HG03469 (cell line): ENCODE results near the gene SMIM34.
"Not testable (repeated sequence)": the region's sequence is repeated elsewhere in the genome, so short reads cannot be mapped to it uniquely, and the experiment has no call there.

ENCODE experiments used
- ATAC-seq: cut with Tn5 transposase; IDR thresholded peaks from one replicate; pipeline ENCODE4 v1.9.1; 2021; ENCODE audit warnings: mild to moderate bottlenecking, moderate library complexity, moderate number of reproducible peaks; ENCODE audit not compliant: unreplicated experiment

SMIM34 gene, protein sequence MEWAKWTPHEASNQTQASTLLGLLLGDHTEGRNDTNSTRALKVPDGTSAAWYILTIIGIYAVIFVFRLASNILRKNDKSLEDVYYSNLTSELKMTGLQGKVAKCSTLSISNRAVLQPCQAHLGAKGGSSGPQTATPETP

DNA sequence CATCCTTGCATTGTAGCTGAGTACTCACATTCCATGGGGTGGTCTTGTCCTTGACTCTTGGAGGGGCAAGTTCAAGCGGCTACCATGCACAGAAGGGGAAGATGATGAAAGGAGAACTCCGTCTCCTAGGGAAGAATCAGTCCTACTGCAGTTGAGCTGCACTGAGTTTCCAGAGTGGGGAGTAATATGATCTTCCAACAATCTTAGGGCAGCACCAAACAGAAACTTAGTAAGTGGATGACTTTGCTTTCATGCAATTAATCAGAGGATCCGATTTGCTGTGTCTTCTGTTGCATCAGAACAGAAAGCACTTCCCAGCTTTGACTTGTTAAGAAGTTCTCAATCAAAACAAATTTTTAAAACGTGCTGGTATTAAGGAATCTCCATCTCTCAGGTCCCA, at the start of gene SMIM34:
TSS of gene SMIM34 (minus strand) at position 147 of the 400 bp plus-strand sequence. CDS start at position 35, 112 bp downstream.
- ATAC-seq: not testable (repeated sequence)

DNA sequence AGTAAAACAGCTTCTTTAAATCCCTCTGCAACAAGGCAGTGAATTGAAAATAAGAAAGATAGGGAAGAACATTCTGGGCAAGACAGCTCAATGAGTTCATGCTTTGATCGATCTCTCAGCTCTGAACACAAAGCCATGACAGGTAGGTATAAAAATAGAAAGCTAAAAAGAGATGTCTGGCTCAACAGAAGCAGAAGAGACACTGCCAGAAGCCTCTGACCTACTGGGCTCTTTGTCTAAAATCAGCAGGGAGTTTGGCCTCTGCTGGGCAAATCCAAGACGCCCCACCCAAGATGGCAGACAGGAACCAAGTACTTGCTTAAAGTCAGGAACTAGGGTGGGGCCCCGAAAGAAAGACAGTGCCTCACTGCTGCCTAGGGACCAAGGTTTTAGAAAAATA, 43.6 kb upstream of the SMIM34 start:
- ATAC-seq: not testable (repeated sequence)

DNA sequence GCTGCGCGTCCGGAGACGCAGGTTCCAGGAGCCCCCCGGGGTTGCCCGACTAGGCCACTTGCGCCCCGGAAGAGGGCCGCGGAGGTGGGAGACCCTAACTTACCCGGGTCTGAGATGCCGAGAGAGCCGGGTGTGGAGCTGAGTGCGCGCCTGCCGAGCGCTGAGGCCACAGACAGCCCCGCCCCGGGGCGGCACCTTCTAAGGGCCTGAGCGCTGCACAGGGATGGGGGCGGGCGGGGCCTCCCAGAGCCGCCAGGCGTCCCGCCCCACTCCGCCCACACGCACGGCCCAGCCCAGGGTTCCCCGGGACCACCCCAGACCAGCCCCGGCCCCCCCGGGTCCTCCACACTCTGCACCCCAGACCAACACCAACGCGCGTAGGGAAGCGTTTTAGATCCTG, 35.7 kb upstream of the SMIM34 start:
- not testable (repeated sequence) for ATAC-seq

DNA sequence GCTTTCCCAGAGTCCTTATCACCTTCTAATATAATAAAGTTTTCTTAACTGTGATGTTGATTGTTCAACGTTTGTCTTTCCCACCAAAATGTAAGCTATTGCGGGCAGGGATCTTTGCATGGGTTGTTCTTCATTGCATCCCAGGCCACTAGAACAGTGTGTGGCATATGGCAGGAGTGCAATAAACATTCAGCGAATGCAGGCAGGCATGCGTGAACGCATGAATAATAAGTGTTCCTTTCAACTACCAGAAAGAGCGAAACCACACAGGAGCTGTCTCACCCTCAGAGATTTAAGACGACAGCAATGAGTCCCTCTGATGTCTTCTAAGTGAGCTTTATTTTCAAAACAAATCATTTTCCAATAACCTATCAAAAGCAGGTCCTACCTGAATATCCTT, 34.5 kb upstream of the SMIM34 start:
- not testable (repeated sequence) for ATAC-seq

DNA sequence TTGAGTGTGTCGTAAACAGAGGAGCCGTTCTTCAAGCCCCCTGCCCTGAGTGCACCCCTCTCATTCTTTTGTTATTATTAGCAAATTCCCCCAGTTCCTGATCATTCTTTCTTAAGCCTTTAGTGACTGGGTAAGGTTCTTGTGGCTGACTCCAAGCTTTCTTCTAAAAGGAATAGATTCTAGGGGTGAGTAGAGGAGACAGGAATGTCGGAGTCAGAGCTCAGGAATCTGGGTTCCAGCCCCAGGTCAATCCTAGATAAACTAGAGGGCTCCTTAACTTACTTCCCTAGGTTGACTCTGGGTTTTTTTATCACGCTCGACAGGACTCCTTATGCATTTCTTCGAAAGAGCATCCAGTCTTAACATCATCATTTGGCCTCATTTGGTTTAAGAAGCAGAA, 32.4 kb upstream of the SMIM34 start:
- not testable (repeated sequence) for ATAC-seq

DNA sequence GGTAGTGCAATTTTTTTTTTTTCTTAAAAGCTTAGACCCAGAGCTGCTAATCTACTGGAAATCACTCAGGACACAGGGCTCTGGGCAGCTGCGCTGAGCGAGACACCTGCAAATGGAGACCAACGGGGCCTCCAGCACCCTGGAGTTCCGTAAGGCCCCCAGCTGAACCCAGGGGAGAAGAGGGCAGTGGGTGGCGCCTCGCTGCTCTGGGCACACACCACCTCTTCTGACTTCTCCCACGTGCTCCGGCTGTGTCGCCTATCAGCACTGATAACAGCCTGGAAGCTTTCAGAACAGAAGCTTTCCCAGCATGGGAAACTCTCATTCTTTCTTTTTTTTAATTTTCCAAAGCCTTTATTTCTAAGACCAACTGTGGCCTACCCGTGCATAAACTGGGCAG, 31.9 kb upstream of the SMIM34 start:
- ATAC-seq: not testable (repeated sequence)

DNA sequence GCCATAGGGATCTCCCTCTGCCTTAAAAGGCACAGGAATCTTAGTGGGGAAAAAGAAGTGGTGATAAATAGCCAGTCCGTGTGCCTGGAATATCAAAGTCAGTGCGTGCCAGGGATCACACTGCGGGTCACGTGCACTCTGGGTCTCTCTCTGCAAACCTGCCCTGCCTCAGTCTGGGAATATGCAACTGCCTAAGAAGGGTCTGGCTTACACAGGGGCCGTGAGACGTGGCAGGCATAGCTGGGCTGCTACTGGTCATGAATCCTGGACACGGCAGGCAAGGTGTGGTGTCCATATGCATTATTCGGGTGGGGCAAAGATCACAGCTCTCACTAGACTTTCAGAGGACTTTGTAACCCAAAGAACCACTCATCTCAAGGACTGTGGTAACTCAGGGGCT, 23.3 kb upstream of the SMIM34 start:
- not testable (repeated sequence) for ATAC-seq

DNA sequence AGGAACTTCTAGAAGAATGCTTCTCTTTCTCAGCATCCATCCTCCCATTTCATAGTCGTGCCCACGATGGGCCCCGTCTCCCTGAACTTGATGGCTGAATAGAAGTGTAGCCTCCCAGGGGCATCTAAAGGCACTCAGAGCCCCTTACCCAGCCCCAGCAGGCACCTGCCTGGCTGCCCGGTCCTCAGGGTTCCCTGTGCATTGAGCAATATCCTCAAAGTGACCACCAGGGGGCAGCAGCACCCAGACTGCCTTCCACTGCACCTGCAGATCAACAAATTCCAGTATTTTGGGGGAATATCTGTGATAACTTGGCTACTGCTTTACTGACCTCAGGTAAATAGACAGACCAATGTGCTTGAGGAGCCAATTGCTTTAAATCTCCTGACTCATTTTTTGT, 19.7 kb upstream of the SMIM34 start:
- not testable (repeated sequence) for ATAC-seq

DNA sequence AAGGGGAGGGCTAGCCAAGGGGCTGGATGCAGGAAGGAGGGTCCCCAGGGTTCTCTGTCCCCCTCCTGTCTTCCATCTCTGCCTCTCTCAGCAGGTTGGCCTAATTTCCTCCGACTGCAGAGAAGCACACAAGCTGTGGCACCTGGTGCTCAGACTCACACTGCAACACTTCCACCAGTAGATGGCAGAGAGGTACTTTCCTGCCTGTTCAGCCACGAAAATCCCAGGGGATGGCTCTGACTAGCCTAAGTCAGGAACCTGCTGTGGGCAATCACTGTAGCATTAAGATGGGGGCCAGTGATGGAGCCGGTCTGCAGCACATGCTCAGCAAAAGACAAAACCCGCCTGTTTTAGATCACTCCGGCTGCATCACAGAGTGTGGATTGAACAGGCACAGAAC, 6.0 kb upstream of the SMIM34 start:
- ATAC-seq: not testable (repeated sequence)

DNA sequence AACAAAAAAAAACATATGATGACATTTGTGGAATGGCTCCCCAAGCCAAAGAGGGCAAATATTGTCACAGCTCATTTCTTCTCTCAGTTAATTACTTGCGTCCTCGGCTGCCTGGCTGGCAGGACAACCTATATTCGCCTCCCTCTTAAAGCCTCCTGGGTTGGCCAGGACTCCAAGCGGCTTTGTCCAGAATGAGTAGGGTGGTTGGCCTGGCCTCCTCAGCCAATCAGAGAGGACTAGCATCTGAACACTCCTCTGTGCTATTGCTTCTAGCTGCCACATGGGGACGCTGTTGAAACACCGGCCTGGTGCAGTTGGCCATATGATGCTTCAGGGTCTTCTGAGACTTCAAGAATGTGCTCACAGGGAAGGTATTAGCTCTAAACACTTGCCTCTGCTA, 4.7 kb upstream of the SMIM34 start:
- ATAC-seq: not testable (repeated sequence)

DNA sequence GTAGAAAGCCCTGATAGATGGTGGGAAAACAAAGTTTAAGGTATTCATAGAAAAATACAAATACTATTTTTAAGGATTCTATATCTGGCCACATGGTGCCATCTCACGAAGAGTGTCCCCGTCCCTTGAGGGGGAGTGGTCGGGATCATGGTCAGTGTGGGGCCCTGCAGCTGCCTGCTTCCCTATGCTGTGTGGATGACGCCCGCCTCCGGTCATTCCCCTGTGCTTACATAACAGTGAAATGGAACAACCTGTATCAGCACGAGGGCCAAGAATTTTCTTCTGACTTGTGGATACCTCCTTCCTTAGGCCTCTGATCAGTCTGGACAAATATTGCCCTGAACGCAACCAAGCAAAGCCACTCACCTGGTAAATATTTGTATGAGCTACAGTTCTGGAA, 3.6 kb upstream of the SMIM34 start:
- ATAC-seq: not testable (repeated sequence)

DNA sequence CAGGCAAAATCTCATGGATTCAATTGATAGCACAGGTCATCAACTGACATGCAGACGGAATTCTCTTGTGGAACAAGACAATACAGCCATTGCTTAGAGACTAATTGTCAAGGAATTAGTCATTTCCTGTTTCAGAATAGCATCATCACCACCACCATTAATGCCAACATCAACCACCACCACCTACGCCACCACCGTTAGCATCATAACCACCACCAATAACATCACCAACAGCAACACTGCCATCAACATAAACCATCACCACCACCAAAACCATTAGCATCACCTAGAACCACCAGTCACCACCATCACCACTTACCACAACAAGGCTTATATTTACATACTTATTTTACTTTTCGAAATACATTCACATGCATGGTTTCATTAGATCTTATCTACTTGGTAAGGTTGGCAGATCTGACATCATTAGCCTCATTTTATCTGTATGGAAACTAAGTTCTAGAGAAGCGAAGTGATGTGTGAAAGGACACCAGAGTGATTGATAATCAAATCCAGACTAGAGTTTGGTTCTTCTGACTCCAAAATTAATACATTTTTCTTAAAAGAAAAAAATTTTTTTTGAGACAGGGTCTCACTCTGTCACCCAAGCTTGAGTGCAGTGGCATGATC, 6.2 kb downstream of the SMIM34 start:
- ATAC-seq: not testable (repeated sequence)

DNA sequence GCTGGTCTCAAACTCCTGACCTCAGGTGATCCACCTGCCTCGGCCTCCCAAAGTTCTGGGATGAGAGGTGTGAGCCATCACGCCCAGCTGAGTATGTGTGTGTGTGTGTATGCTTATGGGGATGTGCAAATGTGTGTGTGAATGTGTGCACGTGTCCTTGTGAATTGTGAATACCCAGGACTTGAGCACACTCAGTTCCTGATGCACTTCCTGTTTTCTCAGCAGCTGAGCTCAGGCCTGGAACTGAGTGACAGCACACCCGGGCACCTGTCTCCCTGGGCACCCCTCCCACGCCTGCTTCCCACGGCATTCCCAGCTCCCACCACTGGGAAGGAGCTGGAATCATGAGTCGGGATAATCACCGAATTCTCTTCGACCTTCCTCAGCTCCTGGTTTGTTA, 16.5 kb downstream of the SMIM34 start:
- not testable (repeated sequence) for ATAC-seq

DNA sequence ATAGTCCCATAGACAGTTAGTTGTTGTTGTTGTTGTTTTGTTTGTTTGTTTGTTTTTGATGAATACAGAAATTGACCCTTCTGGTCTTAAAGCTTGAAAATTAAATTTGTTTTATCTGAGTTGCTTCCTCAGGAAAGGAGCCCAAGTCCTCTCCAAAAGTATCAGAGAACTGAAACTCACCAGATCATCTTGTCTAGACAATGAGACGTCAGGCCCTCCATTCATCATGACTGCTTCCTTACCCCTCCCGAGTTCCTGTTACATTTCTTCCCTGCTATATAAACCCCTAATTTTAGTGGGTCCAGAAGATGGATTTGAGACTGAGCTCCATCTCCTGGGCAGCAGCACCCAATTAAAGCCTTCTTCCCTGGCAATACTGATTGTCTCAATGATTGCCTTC, 17.1 kb downstream of the SMIM34 start:
- ATAC-seq: not testable (repeated sequence)

DNA sequence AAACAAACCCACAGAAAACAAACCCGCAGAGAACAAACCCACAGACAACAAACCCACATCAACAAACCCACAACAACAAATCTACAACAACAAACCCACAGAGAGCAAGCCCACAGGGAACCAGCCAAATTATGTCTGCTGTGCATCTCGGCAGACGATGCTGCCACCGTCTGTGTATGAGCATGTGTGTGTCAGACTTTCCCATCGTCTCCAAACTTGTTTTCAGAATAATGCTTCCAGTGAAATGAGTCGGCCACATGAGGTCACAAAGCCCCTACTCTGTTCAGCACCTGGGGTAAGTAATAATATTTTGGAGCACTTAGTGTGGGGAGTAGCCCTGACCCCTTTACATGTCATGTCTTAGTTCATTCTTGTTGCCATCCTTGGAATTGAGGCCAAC, 17.6 kb downstream of the SMIM34 start:
- not testable (repeated sequence) for ATAC-seq

DNA sequence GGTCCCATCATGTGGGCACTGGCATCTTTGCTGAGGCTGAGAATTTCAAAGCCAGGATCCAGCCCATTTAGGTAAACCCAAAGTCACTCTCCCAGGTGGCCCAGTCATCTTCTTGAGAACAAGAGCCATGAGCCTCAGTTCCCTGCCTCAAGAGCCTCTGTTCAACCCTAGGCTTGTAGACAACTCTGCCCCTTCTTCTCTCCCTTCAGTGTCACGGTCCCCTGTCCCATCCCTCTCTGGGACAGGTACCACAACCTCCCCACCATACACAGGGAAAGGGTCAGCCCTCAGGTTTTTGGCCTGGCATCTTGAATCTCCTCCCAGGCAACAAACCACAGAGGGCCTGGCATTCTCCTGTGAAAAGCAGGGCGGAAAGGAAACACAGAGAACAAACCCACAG, 18.1 kb downstream of the SMIM34 start:
- not testable (repeated sequence) for ATAC-seq

DNA sequence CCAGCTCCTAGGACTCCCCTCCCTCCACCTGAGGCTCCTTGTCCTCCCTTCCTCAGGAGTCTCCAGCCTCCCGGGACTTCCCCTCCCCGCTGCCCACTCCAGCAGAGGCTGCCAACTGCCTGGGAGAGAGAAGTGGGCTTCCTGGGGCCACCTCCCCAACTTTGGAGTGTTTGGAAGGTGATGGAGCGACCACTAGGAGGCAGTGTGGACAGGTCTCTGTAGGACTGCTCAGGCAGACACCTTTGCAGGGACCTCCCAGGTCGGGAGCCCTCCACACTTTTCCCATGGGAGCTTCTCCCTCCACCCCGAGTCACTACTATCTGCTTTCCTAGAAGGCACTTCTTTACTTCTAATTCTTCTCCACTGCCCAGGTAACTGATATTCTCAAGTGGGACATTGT, 19.0 kb downstream of the SMIM34 start:
- not testable (repeated sequence) for ATAC-seq

DNA sequence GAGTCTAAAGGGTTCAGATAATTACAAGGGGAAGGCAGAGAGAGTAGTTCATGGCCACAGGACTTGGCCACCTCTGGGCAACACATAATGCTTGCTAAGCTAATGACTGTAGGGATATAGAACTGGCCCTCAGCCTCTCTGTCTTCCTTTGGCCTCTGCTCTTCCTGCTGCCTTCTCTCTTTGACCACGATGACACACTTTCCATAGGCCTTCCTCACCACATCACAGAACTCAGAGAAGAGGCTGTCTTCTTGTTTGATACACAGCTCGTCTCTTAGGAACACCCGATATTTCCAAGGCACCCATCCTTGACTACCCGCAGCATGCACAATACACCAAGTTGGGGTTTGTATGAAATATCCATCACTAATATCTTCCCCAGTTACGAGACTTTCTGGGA, 23.2 kb downstream of the SMIM34 start:
- not testable (repeated sequence) for ATAC-seq

DNA sequence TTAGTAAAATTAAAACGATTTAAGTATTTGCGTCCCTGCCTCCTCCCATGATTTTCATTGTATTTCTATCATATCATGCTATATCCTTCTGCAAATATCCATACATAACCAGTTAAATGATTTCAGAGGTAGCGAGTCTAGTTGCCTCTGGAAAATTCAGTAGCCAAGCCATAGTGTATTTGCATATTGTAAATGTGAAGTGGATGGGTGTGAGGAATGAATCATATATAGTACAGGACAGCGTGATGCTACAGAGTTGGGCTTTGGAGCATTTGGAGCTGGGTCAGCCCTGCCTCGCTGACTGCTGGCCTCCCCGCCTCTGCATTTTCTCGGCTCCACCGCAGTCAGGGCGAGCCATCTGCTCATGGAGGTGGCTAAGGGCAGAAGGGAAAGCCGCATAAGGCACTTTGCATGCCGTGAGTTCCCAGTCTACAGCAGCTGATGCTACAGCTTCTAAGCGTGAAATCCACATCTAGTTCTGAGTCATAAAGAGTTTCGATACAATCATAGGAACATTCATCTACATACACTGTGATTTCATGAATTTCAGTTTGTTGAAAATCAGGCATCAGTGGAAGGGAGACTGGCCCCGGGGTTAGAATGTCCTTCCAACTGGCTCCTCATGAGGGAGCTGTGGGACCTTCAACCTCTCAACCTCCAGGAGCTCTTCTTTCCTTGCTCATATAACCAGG, 39.9 kb downstream of the SMIM34 start:
- peak; percentile 90 for ATAC-seq

DNA sequence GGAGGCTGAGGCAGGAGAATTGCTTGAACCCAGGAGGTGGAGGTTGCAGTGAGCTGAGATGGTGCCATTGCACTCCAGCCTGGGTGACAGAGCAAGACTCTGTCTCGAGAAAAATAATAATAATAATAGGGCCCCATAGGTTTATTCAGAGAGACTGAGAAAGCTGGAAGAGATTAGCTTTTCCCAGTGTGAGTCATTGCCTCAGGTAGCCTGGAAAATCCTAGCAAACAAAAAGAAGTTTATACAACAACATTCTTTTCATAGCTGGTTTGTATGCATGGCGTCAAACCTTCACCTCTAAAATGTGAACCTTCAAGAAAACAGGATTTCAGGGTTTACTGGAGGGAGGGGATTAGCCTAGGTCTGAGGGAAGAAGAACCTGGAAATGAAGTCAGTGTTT, 40.6 kb downstream of the SMIM34 start:
- ATAC-seq: not testable (repeated sequence)

DNA sequence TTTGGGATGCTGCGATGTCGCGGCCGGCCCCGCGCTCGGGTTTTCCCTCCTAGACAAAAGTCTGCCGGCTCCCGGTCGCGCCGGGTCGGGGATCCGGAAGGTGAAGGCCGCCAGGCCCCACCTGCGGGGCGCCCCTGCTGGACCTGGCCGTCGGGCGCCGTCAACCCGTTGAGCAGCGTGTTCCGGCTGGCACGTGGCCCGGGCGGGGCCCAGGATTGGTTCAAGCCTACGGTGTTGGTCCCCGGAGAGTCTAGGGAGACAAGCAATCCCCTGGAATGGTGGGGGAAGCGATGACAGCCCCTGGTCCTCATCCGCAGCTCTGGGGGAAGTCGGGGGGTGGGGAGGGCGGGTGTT, 48.2 kb downstream of the SMIM34 start:
- peak; percentile 29 for ATAC-seq

DNA sequence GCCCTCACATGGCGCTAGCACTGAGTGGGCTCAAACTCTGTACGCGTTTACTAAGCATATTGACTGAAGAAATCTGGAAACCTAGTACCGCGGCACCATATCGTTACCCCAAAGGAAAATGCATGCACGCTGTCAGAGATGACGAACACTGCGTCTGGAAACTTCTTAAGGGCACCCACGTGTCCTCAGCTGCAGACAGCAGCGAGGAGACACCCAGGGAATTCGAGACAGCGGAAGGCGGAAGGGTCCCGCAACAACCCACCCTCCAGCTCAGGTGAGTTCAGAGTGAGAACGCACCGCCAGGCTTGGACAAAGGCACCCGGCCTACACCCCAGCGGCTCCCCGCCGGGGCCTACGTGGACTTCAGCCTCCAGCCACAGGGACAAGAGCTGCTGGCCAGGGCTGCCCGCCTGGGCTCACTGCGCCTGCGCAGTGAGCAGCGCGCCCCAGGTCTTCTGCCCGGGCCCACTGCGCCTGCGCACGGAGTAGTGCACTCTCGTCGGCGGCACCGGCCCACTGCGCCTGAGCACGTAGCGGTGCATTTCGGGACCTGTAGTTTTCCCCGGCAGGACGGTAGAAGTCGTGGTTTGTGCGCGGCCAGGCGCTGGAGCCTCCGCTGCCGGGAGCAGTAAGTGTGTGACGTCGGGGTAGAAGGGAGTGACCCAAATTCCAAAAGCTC, 48.7 kb downstream of the SMIM34 start, which contains the start of gene SMIM11:
TSS of gene SMIM11 (plus strand) at position 568 of the 679 bp plus-strand sequence. CDS start 3,998 bp downstream, outside the sequence.
- peak; percentile 68 for ATAC-seq
